HEK293T (cell line): ENCODE measurements around the gene IL1RAPL1.
"Not testable (repeated sequence)": the region's sequence is repeated elsewhere in the genome, so short reads cannot be mapped to it uniquely, and the experiment has no call there.

Source experiments
- CTCF ChIA-PET: fragments of 350-600 bp; formaldehyde crosslinking; extraction: SDS; loops from one replicate; lab custom pipeline; 2021; ENCODE audit warnings: antibody characterized with exemption, inconsistent platforms; lab: Yijun Ruan, JAX
- POLR2A ChIA-PET: fragments of 350-600 bp; formaldehyde crosslinking; extraction: SDS; loops from one replicate; lab custom pipeline; 2020; ENCODE audit warnings: antibody characterized with exemption, inconsistent platforms; lab: Yijun Ruan, JAX
- DNase-seq: peaks from one replicate; pipeline ENCODE4 v3.0.0; 2012; ENCODE audit warnings: mixed read lengths; ENCODE audit errors: extremely low spot score
- ARNT ChIP-seq: fragments of 450-650 bp; IDR thresholded peaks from 2 replicates; pipeline ENCODE4 v1.6.1; 2017; ENCODE audit warnings: mild to moderate bottlenecking
- BHLHE40 ChIP-seq: fragments of 450-650 bp; IDR thresholded peaks from 2 replicates; pipeline ENCODE4 v1.6.1; 2016; ENCODE audit warnings: mild to moderate bottlenecking, moderate library complexity, borderline replicate concordance
- CTBP1 ChIP-seq: fragments of 450-650 bp; IDR thresholded peaks from 2 replicates; pipeline ENCODE4 v1.6.1; 2016; ENCODE audit warnings: borderline replicate concordance
- ELF4 ChIP-seq: fragments of 450-650 bp; IDR thresholded peaks from 2 replicates; pipeline ENCODE4 v1.6.1; 2017; ENCODE audit warnings: antibody characterized with exemption
- FOXA1 ChIP-seq: fragments of 450-650 bp; IDR thresholded peaks from 2 replicates; pipeline ENCODE4 v1.6.1; 2016; ENCODE audit warnings: mild to moderate bottlenecking
- FOXK2 ChIP-seq: fragments of 450-650 bp; IDR thresholded peaks from 2 replicates; pipeline ENCODE4 v1.6.1; 2016; ENCODE audit warnings: mild to moderate bottlenecking
- FOXM1 ChIP-seq: fragments of 450-650 bp; IDR thresholded peaks from 2 replicates; pipeline ENCODE4 v1.6.1; 2017; ENCODE audit warnings: mild to moderate bottlenecking, borderline replicate concordance
- HDGF ChIP-seq: fragments of 450-650 bp; IDR thresholded peaks from 2 replicates; pipeline ENCODE4 v1.6.1; 2017; ENCODE audit warnings: antibody characterized with exemption, borderline replicate concordance
- L3MBTL2 ChIP-seq: fragments of 450-650 bp; conservative IDR thresholded peaks from 2 replicates; pipeline ENCODE4 v1.6.1; 2016; ENCODE audit warnings: mild to moderate bottlenecking
- LEF1 ChIP-seq: fragments of 450-650 bp; IDR thresholded peaks from 2 replicates; pipeline ENCODE4 v1.6.1; 2017; ENCODE audit warnings: mild to moderate bottlenecking, borderline replicate concordance
- NFRKB ChIP-seq: fragments of 450-650 bp; IDR thresholded peaks from 2 replicates; pipeline ENCODE4 v1.6.1; 2016; ENCODE audit warnings: mild to moderate bottlenecking, moderate library complexity
- PKNOX1 ChIP-seq: fragments of 450-650 bp; IDR thresholded peaks from 2 replicates; pipeline ENCODE4 v1.6.1; 2016
- SP1 ChIP-seq: fragments of 450-650 bp; IDR thresholded peaks from 2 replicates; pipeline ENCODE4 v1.6.1; 2017
- SUZ12 ChIP-seq: fragments of 450-650 bp; IDR thresholded peaks from 2 replicates; pipeline ENCODE4 v1.6.1; 2016; ENCODE audit warnings: mild to moderate bottlenecking
- TARDBP ChIP-seq: fragments of 450-650 bp; IDR thresholded peaks from 2 replicates; pipeline ENCODE4 v1.6.1; 2016
- ZNF384 ChIP-seq: fragments of 450-650 bp; IDR thresholded peaks from 2 replicates; pipeline ENCODE4 v1.6.1; 2016

Gene IL1RAPL1

GRCh38 chrX:28756175-28756574 lies 168.9 kb downstream of the IL1RAPL1 start:
- POLR2A ChIA-PET: no interaction called here
- DNase-seq: no peak
- TF ChIP-seq SP1 (no peak), FOXA1 (no peak), L3MBTL2 (no peak), HDGF (no peak), FOXK2 (no peak), LEF1 (no peak), PKNOX1 (no peak), ZNF384 (no peak), ARNT (no peak), FOXM1 (no peak), NFRKB (no peak), TARDBP (no peak), SUZ12 (no peak)
- CTCF ChIA-PET: no interaction called here

DNA sequence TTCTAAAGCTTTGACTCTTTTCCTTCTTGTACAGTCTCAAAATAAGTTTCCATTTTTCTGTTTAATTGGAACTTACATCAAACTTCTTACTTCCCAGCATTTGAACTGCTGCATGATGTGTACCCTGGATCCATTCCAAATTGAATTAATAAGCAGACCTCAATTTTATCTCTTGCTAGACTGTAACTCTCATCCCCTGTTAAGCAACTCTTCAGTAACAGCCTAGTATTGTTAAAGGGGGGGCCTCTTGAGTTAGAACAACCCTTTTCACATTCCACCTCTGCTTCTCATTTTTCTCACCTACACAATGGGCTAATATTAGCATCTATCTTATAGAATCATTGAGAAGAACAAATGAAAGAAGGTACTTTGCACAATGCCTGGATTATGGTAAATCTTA lies 169.4 kb downstream of the IL1RAPL1 start:
- ChIA-PET CTCF (no interaction called here), POLR2A (no interaction called here)
- DNase-seq: no peak
- TF ChIP-seq FOXM1 (no peak), FOXK2 (no peak), FOXA1 (no peak), LEF1 (no peak)

DNA sequence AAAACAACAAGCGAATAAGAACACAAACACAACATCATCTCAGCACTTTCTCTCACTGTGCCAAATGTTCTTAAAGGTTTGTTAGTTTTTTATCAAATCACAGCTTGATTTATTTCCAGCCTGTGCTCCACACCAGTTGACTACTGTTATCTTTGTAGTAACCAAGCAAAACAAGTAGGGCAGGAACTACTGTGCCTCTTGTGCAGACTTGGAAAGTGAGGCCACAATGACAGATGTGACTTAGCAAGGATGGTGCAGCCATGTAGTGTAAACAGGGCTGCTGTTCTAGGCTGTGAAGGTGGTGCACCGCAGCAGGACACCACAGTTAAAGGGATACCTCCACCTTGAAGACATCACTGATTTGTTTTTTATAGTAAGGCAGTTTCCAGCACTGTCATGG lies 170.0 kb downstream of the IL1RAPL1 start:
- CTCF ChIA-PET: no interaction called here
- no peak for TF ChIP-seq CTBP1
- TF ChIP-seq FOXM1: no peak
- no peak for TF ChIP-seq PKNOX1
- no peak for TF ChIP-seq ELF4
- TF ChIP-seq BHLHE40: no peak
- no peak for TF ChIP-seq FOXA1
- no peak for TF ChIP-seq ZNF384
- TF ChIP-seq FOXK2: no peak
- TF ChIP-seq L3MBTL2: no peak
- no peak for TF ChIP-seq HDGF
- no peak for TF ChIP-seq SP1
- no peak for TF ChIP-seq SUZ12
- TF ChIP-seq TARDBP: no peak
- no peak for TF ChIP-seq ARNT
- no peak for TF ChIP-seq NFRKB
- TF ChIP-seq LEF1: no peak
- DNase-seq: no peak

DNA sequence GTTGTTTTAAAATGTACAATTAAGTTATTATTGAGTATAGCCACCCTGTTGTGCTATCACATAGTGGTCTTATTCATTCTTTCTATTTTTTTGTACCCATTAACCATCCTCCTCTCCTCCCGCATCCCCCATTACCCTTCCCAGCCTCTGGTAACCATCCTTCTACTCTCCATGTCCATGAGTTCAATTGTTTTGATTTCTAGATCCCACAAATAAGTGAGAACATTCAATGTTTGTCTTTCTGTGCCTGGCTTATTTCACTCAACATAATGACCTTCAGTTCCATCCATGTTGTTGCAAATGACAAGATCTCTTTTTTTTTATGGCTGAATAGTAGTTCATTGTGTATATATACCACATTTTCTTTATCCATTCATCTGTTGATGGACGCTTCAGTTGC lies 179.3 kb downstream of the IL1RAPL1 start:
- CTCF ChIA-PET, POLR2A ChIA-PET, DNase-seq: not testable (repeated sequence)

More for the DNA sequence above, 170.0 kb downstream of the IL1RAPL1 start:
- POLR2A ChIA-PET: no interaction called here

GRCh38 chrX:28773807-28774206 lies 186.6 kb downstream of the IL1RAPL1 start:
- POLR2A ChIA-PET: no interaction called here
- DNase-seq: no peak
- TF ChIP-seq SUZ12: no peak
- no peak for TF ChIP-seq ELF4
- TF ChIP-seq PKNOX1: no peak
- TF ChIP-seq FOXM1: no peak
- no peak for TF ChIP-seq NFRKB
- no peak for TF ChIP-seq L3MBTL2
- no peak for TF ChIP-seq BHLHE40
- TF ChIP-seq TARDBP: no peak
- TF ChIP-seq FOXK2: no peak
- no peak for TF ChIP-seq ZNF384
- TF ChIP-seq FOXA1: no peak
- TF ChIP-seq CTBP1: no peak
- no peak for TF ChIP-seq ARNT
- TF ChIP-seq LEF1: no peak
- no peak for TF ChIP-seq HDGF
- CTCF ChIA-PET: no interaction called here

DNA sequence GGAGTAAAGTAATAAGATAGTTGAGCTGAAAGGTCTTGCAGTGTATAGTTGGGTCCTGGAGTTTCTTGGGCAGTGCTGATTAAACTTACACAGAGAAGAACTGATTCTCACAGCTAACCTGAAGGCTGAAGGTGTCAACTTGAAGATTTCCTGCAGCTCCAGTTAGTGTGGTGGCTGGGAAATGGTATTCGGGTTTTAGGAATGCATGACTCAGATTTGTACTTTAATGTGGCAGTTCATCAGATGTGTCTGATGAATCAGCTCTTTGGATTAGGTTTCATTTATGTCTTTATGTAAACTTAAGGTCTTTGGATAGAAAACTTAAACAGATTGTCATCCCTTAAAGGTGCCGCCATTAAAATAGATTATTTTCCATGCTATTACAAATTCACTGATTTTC lies 200.0 kb downstream of the IL1RAPL1 start:
- POLR2A ChIA-PET: no interaction called here
- TF ChIP-seq FOXM1: no peak
- no peak for TF ChIP-seq ELF4
- TF ChIP-seq FOXA1: no peak
- no peak for TF ChIP-seq ARNT
- no peak for TF ChIP-seq BHLHE40
- no peak for TF ChIP-seq HDGF
- no peak for TF ChIP-seq CTBP1
- TF ChIP-seq PKNOX1: no peak
- TF ChIP-seq NFRKB: no peak
- TF ChIP-seq TARDBP: no peak
- no peak for TF ChIP-seq SUZ12
- CTCF ChIA-PET: no interaction called here
- DNase-seq: no peak

DNA sequence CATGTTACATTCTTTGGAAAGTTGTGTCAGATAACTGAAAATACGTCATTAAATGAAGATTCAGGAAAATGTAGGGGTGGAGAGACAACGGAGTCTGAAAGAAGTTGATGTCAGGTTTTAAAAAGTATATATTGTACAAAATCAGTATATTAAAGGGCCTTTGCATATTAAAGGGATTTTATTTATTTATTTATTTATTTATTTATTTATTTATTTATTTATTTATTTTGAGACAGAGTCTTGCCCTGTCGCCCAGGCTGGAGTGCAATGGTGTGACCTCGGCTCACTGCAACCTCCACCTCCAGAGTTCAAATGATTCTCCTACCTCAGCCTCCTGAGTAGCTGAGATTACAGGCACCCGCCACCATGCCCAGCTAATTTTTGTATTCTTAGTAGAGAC lies 213.4 kb downstream of the IL1RAPL1 start:
- CTCF ChIA-PET, POLR2A ChIA-PET: not testable (repeated sequence)

More for the DNA sequence above, 213.4 kb downstream of the IL1RAPL1 start:
- DNase-seq: not testable (repeated sequence)
